HepG2 (cell line): ENCODE results near the gene FXYD5. TPM values are rescaled to one million over a fixed set of nuclear protein-coding genes. Genes with fewer than 3 reads are reported as not detected.

ENCODE experiments used
- EED ChIP-seq: sonication (generic); formaldehyde crosslinking; IDR thresholded peaks from 2 replicates; pipeline ENCODE4 v1.5.0; 2020; ENCODE audit warnings: mild to moderate bottlenecking, missing genetic modification reagents
- IKZF4 ChIP-seq: sonication (generic); formaldehyde crosslinking; IDR thresholded peaks from 2 replicates; pipeline ENCODE4 v1.5.1; 2020; ENCODE audit warnings: borderline replicate concordance, mild to moderate bottlenecking, low read depth, missing genetic modification reagents; ENCODE audit errors: not compliant biosample characterization
- PTBP1 ChIP-seq: fragments of 200-400 bp; formaldehyde crosslinking; IDR thresholded peaks from 2 replicates; pipeline ENCODE4 v1.6.1; 2018; ENCODE audit warnings: low read length, low read depth; ENCODE audit not compliant: poor library complexity, severe bottlenecking
- RARA ChIP-seq: IDR thresholded peaks from 2 replicates; pipeline ENCODE4 v1.6.1; 2016; ENCODE audit warnings: missing genetic modification reagents, missing compliant biosample characterization
- RARG ChIP-seq: sonication (generic); formaldehyde crosslinking; IDR thresholded peaks from 2 replicates; pipeline ENCODE4 v1.4.0; 2020; ENCODE audit warnings: low read depth, mild to moderate bottlenecking, missing genetic modification reagents
- SETDB1 ChIP-seq: sonication (generic); formaldehyde crosslinking; IDR thresholded peaks from 2 replicates; pipeline ENCODE4 v1.5.1; 2020; ENCODE audit warnings: missing genetic modification reagents, mild to moderate bottlenecking, borderline replicate concordance
- SNRNP70 ChIP-seq: fragments of 200-400 bp; formaldehyde crosslinking; IDR thresholded peaks from 2 replicates; pipeline ENCODE4 v1.6.1; 2017; ENCODE audit warnings: mild to moderate bottlenecking, low read depth, low read length, moderate library complexity
- TCF7 ChIP-seq: sonication (generic); IDR thresholded peaks from 2 replicates; pipeline ENCODE4 v1.6.1; 2016; ENCODE audit warnings: antibody characterized with exemption, low read depth
- TMF1 ChIP-seq: sonication (generic); formaldehyde crosslinking; IDR thresholded peaks from 2 replicates; pipeline ENCODE4 v1.8.1; 2022; ENCODE audit warnings: low read depth, missing genetic modification reagents
- ZKSCAN8 ChIP-seq: IDR thresholded peaks from 2 replicates; pipeline ENCODE4 v1.6.1; 2016; ENCODE audit warnings: borderline replicate concordance, missing genetic modification reagents, missing compliant biosample characterization
- ZNF232 ChIP-seq: sonication (generic); formaldehyde crosslinking; IDR thresholded peaks from 2 replicates; pipeline ENCODE4 v1.4.0; 2020; ENCODE audit warnings: missing genetic modification reagents, borderline replicate concordance
- ZNF510 ChIP-seq: sonication (generic); formaldehyde crosslinking; IDR thresholded peaks from 2 replicates; pipeline ENCODE4 v1.4.0; 2020; ENCODE audit warnings: low read depth, mild to moderate bottlenecking, missing genetic modification reagents
- ZNF564 ChIP-seq: sonication (generic); formaldehyde crosslinking; IDR thresholded peaks from 2 replicates; pipeline ENCODE4 v1.8.1; 2023; ENCODE audit warnings: mild to moderate bottlenecking, missing genetic modification reagents
- ZNF709 ChIP-seq: sonication (generic); formaldehyde crosslinking; IDR thresholded peaks from 2 replicates; pipeline ENCODE4 v1.5.0; 2020; ENCODE audit warnings: mild to moderate bottlenecking, missing genetic modification reagents
- ZNF749 ChIP-seq: sonication (generic); formaldehyde crosslinking; IDR thresholded peaks from 2 replicates; pipeline ENCODE4 v1.8.0; 2022; ENCODE audit warnings: mild to moderate bottlenecking, missing genetic modification reagents, moderate library complexity, borderline replicate concordance
- ZNF780A ChIP-seq: sonication (generic); formaldehyde crosslinking; IDR thresholded peaks from 2 replicates; pipeline ENCODE4 v1.8.0; 2022; ENCODE audit warnings: mild to moderate bottlenecking, missing genetic modification reagents, moderate library complexity
- polyA plus RNA-seq, 8 experiments: library from polyadenylated mRNA; depleted of rRNA in 3 of 8; stranded (reverse) in 7 of 8; unstranded in 1 of 8; fragments of >200 nt; fragmentation: Illumina TruSeq in 4 of 8; extraction: Trizol in 4 of 8; gene quantifications; 2 replicates each; pipeline versions ENCODE4 v1.2.1 to v1.2.3, GENCODE V29; 2011 to 2016; ENCODE audit warnings: low read depth in 4 of 8, missing spikeins in 1 of 8, mixed read lengths in 1 of 8; ENCODE audit not compliant: insufficient read depth in 1 of 8
- total RNA-seq, 5 experiments: library from RNA; depleted of rRNA; stranded (reverse); fragments of >200 nt; fragmentation: Illumina TruSeq; extraction: Trizol; gene quantifications; 2 replicates each; pipeline ENCODE4 v1.2.3, GENCODE V29; 2016; ENCODE audit warnings: low read depth in 1 of 5
- TF ChIP-seq, protein P1 (sequence below): sonication (generic); formaldehyde crosslinking; IDR thresholded peaks from 2 replicates; pipeline ENCODE4 v1.4.0; 2020; ENCODE audit warnings: missing genetic modification reagents
- TF ChIP-seq, protein P2 (sequence below): sonication (generic); formaldehyde crosslinking; IDR thresholded peaks from 2 replicates; pipeline ENCODE4 v1.5.0; 2020; ENCODE audit warnings: mild to moderate bottlenecking, missing genetic modification reagents, moderate library complexity
- TF ChIP-seq, protein P3 (sequence below): sonication (generic); formaldehyde crosslinking; IDR thresholded peaks from 2 replicates; pipeline ENCODE4 v1.4.0; 2020; ENCODE audit warnings: missing genetic modification reagents
- TF ChIP-seq, protein P4 (sequence below): IDR thresholded peaks from 2 replicates; pipeline ENCODE4 v1.6.1; 2018; ENCODE audit warnings: missing genetic modification reagents

Gene FXYD5
- total and polyA plus RNA-seq, 2 of the 13 experiments (the other 11 are each of a cell fraction or from before 2014, with no cell fraction given) = 0.65 TPM; not detected in 1

DNA sequence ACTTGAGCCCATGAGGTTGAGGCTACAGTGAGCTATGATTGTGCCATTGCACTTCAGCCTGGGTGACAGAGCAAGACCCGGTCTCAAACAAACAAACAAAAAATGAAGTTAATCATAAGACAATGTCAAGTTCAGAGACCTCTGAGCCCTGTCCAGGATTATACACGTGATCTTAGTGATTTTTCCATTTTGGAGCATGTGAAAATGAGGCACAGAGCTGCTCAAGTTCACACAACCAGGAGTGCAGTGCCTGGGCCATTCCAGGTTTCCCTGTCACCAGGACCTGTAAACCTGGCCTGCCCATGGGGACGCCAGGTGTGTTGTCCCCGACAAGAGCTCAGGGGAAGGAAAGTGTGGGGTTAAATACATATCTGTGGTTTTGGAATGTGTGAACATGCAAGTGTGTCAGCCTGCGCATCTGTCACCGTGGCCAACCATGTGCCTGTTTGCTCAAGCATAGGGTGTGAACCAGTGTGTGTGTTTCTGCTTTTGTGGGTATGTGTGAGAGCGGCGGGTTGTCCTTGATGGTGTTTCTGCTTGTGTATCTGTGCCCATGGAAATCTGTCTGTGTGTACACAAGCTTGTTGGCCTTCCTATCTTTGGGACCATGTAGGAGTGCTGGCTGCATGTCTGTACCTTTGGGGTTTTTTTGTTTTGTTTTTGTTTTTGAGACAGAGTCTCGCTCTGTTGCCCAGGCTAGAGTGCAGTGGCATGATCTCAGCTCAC is 17.4 kb upstream of the FXYD5 start (continued):
- TF ChIP-seq, protein P1, sequence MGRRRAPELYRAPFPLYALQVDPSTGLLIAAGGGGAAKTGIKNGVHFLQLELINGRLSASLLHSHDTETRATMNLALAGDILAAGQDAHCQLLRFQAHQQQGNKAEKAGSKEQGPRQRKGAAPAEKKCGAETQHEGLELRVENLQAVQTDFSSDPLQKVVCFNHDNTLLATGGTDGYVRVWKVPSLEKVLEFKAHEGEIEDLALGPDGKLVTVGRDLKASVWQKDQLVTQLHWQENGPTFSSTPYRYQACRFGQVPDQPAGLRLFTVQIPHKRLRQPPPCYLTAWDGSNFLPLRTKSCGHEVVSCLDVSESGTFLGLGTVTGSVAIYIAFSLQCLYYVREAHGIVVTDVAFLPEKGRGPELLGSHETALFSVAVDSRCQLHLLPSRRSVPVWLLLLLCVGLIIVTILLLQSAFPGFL (CRISPR knock-in tag) = no peak
- TF ChIP-seq ZNF709 (no peak), RARA (CRISPR knock-in tag) (peak; percentile 92), ZNF232 (CRISPR knock-in tag) (0 out of 2 replicates have a peak, but pooled peaks have one; percentile 60), TMF1 (CRISPR knock-in tag) (no peak), SETDB1 (CRISPR knock-in tag) (no peak), PTBP1 (no peak), EED (CRISPR knock-in tag) (no peak), ZNF564 (CRISPR knock-in tag) (no peak), TCF7 (peak; percentile 35; the same call in 1 of the 2 replicates), ZNF510 (CRISPR knock-in tag) (peak; percentile 48; the same call in 1 of the 2 replicates), ZNF780A (CRISPR knock-in tag) (no peak), SNRNP70 (no peak), IKZF4 (CRISPR knock-in tag) (no peak), ZKSCAN8 (no peak), ZNF749 (CRISPR knock-in tag) (no peak), RARG (CRISPR knock-in tag) (no peak)
- TF ChIP-seq, protein P2, sequence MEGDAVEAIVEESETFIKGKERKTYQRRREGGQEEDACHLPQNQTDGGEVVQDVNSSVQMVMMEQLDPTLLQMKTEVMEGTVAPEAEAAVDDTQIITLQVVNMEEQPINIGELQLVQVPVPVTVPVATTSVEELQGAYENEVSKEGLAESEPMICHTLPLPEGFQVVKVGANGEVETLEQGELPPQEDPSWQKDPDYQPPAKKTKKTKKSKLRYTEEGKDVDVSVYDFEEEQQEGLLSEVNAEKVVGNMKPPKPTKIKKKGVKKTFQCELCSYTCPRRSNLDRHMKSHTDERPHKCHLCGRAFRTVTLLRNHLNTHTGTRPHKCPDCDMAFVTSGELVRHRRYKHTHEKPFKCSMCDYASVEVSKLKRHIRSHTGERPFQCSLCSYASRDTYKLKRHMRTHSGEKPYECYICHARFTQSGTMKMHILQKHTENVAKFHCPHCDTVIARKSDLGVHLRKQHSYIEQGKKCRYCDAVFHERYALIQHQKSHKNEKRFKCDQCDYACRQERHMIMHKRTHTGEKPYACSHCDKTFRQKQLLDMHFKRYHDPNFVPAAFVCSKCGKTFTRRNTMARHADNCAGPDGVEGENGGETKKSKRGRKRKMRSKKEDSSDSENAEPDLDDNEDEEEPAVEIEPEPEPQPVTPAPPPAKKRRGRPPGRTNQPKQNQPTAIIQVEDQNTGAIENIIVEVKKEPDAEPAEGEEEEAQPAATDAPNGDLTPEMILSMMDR (CRISPR knock-in tag) = no peak
- TF ChIP-seq, protein P3, sequence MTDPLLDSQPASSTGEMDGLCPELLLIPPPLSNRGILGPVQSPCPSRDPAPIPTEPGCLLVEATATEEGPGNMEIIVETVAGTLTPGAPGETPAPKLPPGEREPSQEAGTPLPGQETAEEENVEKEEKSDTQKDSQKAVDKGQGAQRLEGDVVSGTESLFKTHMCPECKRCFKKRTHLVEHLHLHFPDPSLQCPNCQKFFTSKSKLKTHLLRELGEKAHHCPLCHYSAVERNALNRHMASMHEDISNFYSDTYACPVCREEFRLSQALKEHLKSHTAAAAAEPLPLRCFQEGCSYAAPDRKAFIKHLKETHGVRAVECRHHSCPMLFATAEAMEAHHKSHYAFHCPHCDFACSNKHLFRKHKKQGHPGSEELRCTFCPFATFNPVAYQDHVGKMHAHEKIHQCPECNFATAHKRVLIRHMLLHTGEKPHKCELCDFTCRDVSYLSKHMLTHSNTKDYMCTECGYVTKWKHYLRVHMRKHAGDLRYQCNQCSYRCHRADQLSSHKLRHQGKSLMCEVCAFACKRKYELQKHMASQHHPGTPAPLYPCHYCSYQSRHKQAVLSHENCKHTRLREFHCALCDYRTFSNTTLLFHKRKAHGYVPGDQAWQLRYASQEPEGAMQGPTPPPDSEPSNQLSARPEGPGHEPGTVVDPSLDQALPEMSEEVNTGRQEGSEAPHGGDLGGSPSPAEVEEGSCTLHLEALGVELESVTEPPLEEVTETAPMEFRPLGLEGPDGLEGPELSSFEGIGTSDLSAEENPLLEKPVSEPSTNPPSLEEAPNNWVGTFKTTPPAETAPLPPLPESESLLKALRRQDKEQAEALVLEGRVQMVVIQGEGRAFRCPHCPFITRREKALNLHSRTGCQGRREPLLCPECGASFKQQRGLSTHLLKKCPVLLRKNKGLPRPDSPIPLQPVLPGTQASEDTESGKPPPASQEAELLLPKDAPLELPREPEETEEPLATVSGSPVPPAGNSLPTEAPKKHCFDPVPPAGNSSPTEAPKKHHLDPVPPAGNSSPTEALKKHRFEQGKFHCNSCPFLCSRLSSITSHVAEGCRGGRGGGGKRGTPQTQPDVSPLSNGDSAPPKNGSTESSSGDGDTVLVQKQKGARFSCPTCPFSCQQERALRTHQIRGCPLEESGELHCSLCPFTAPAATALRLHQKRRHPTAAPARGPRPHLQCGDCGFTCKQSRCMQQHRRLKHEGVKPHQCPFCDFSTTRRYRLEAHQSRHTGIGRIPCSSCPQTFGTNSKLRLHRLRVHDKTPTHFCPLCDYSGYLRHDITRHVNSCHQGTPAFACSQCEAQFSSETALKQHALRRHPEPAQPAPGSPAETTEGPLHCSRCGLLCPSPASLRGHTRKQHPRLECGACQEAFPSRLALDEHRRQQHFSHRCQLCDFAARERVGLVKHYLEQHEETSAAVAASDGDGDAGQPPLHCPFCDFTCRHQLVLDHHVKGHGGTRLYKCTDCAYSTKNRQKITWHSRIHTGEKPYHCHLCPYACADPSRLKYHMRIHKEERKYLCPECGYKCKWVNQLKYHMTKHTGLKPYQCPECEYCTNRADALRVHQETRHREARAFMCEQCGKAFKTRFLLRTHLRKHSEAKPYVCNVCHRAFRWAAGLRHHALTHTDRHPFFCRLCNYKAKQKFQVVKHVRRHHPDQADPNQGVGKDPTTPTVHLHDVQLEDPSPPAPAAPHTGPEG (CRISPR knock-in tag) = no peak
- TF ChIP-seq, protein P4, sequence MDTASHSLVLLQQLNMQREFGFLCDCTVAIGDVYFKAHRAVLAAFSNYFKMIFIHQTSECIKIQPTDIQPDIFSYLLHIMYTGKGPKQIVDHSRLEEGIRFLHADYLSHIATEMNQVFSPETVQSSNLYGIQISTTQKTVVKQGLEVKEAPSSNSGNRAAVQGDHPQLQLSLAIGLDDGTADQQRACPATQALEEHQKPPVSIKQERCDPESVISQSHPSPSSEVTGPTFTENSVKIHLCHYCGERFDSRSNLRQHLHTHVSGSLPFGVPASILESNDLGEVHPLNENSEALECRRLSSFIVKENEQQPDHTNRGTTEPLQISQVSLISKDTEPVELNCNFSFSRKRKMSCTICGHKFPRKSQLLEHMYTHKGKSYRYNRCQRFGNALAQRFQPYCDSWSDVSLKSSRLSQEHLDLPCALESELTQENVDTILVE (CRISPR knock-in tag) = no peak
